Measurements from ENCODE around the gene ABCB8.

Gene ABCB8

GRCh38 chr7:151057506-151057988 lies 29.3 kb downstream of the ABCB8 start, which contains the start of gene CDK5:
TSS of gene CDK5 (minus strand) at chr7:151057897. CDS start at chr7:151057848, 49 bp downstream.
- H3K27ac ChIP-seq = peak within 1 kb of the TSS; percentile 100
- peak within 1 kb of the TSS; percentile 87 for H3K4me3 ChIP-seq (ENCODE audit: low read depth, low read length)
- H3K27me3 ChIP-seq (ENCODE audit: control insufficient read depth, insufficient read depth, low read length) = no peaks in the 10 kb centered on the region
- peak within 1 kb of the TSS; percentile 87 for H2AFZ ChIP-seq
- H3K79me2 ChIP-seq = peaks cover 2% of the 10 kb centered on the region
- peak within 1 kb of the TSS; percentile 91 for H3K4me2 ChIP-seq (ENCODE audit: low read length)
- H3K9ac ChIP-seq = peak within 1 kb of the TSS; percentile 37
- H3K4me1 ChIP-seq = peaks cover 34% of the 10 kb centered on the region
- no peaks in the 10 kb centered on the region for H3K9me3 ChIP-seq (ENCODE audit: control insufficient read depth, low read length)
- TF ChIP-seq CTCF (IDR thresholded peaks at IDR 0.05) = no peak
- H3K36me3 ChIP-seq (ENCODE audit: control insufficient read depth, insufficient read depth, low read length) = no peaks in the 10 kb centered on the region

- peak overlapping the region; percentile 100 for H3K27ac ChIP-seq
- peak overlapping the region; percentile 91 for H3K4me2 ChIP-seq (ENCODE audit: low read length)
- peak overlapping the region; percentile 87 for H3K4me3 ChIP-seq (ENCODE audit: low read depth, low read length)
- H3K9me3 ChIP-seq (ENCODE audit: control insufficient read depth, low read length) = no peaks in the 10 kb centered on the region
- peak overlapping the region; percentile 87 for H2AFZ ChIP-seq
- H3K4me1 ChIP-seq = peaks cover 34% of the 10 kb centered on the region
- no peaks in the 10 kb centered on the region for H3K36me3 ChIP-seq (ENCODE audit: control insufficient read depth, insufficient read depth, low read length)
- H3K27me3 ChIP-seq (ENCODE audit: control insufficient read depth, insufficient read depth, low read length) = no peaks in the 10 kb centered on the region
- H3K79me2 ChIP-seq = peaks cover 2% of the 10 kb centered on the region
- H3K9ac ChIP-seq = peak overlapping the region; percentile 37
- TF ChIP-seq CTCF (IDR thresholded peaks at IDR 0.05) = no peak
These were observed 29.9 kb downstream of the ABCB8 start for GRCh38 chr7:151057989-151058780.

- Histone ChIP-seq H3K9me3 (ENCODE audit: control insufficient read depth, low read length) (no peaks in the 10 kb centered on the region), H3K36me3 (ENCODE audit: control insufficient read depth, insufficient read depth, low read length) (no peaks in the 10 kb centered on the region), H3K4me2 (ENCODE audit: low read length) (peak overlapping the region; percentile 91), H3K27ac (peak overlapping the region; percentile 100), H3K9ac (peak overlapping the region; percentile 37), H2AFZ (peak overlapping the region; percentile 87), H3K4me1 (peaks cover 40% of the 10 kb centered on the region), H3K79me2 (peaks cover 2% of the 10 kb centered on the region), H3K27me3 (ENCODE audit: control insufficient read depth, insufficient read depth, low read length) (no peaks in the 10 kb centered on the region), H3K4me3 (ENCODE audit: low read depth, low read length) (peak overlapping the region; percentile 87)
- TF ChIP-seq CTCF (IDR thresholded peaks at IDR 0.05) = no peak
These were observed 30.6 kb downstream of the ABCB8 start for GRCh38 chr7:151058781-151059366.

DNA sequence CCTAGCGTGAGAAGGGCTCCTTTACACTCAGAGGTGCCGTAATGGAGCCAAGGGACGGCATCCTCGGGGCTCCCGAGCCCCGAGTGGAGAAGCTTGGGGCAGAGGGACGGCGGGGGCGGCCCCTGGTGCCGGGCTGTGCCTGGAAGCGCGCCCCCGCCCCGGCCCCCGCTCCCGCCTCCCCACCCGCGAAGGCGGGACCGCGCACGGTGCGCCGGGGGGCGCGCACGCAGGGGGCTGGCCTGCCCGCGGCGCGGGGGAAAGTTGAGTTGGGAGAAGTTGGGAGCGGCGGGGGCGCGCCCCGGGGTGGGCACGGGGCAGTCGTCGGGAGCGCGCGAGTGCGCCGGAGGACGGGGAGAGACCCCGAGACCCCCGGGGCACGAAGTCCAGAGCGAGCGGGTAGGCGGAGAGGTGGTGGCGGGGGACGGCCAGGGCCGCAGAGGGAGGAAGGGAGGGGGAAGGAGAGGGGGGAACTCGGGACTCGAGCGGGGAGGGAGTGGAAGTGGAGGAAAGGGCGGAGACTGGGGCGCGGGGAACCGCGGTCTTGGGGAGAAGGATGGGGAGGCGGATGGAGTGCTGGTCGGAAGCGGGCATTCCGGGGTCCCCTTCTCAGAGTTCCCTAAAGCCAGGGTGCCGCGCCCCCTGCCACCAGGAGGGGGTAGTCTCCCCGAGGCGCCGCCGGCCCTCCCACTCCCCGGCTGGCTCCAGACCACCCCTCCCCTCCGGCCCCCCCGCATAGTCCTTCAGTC lies 31.3 kb downstream of the ABCB8 start, which contains the start of gene SLC4A2:
Gene SLC4A2, plus strand, starts transcription at position 223 of the 746 bp plus-strand sequence. CDS start 2,399 bp downstream, outside the sequence.
- Histone ChIP-seq H3K36me3 (ENCODE audit: control insufficient read depth, insufficient read depth, low read length) (no peaks in the 10 kb centered on the region), H3K4me2 (ENCODE audit: low read length) (peak within 1 kb of the TSS; percentile 91), H2AFZ (peak within 1 kb of the TSS; percentile 87), H3K4me3 (ENCODE audit: low read depth, low read length) (peak within 1 kb of the TSS; percentile 87), H3K79me2 (peaks cover 2% of the 10 kb centered on the region), H3K9me3 (ENCODE audit: control insufficient read depth, low read length) (no peaks in the 10 kb centered on the region), H3K27ac (peak within 1 kb of the TSS; percentile 100), H3K9ac (peak within 1 kb of the TSS; percentile 78), H3K4me1 (peaks cover 46% of the 10 kb centered on the region), H3K27me3 (ENCODE audit: control insufficient read depth, insufficient read depth, low read length) (no peaks in the 10 kb centered on the region)
- TF ChIP-seq CTCF (IDR thresholded peaks at IDR 0.05) = peak; percentile 61
